H1 (cell line): ENCODE measurements around the gene LEMD1. TPM values are rescaled to one million over a fixed set of nuclear protein-coding genes. Genes with fewer than 3 reads are reported as not detected.
A peak's percentile ranks its signal among the peaks of the same experiment; 100 is the strongest.

ENCODE experiments used
- CTCF ChIA-PET: fragments of 300-600 bp; sonication (Branson Sonifier 250); formaldehyde crosslinking; loops from one replicate; lab custom pipeline; 2021; ENCODE audit not compliant: partially characterized antibody; lab: Charles Lee
- POLR2A ChIA-PET: fragments of 300-600 bp; sonication (Branson Sonifier 250); formaldehyde crosslinking; loops from one replicate; lab custom pipeline; 2021; ENCODE audit warnings: inconsistent platforms; ENCODE audit not compliant: partially characterized antibody; lab: Charles Lee
- DNase-seq, 2 experiments: peaks; one replicate each; pipeline versions ENCODE4 v3.0.0 to v3.0.0-alpha.2; 2010 to 2022; ENCODE audit warnings: low spot score in 2 of 2, low read depth in 1 of 2, mixed read lengths in 1 of 2
- FAIRE-seq: peaks from 2 replicates; lab custom pipeline; 2011; peaks lifted over from hg19 to GRCh38; lab: Jason Lieb, UNC
- H2AFZ ChIP-seq: 2 replicates; pipeline ENCODE4 v1.8.1; 2012; ENCODE audit warnings: low read length, inconsistent platforms
- H2AK5ac ChIP-seq: 2 replicates; pipeline ENCODE4 v1.6.1; 2013; ENCODE audit warnings: low read depth, low read length
- H2BK120ac ChIP-seq: replicated peaks from 2 replicates; pipeline ENCODE3; 2013; ENCODE audit warnings: low read depth, low read length, inconsistent platforms
- H2BK12ac ChIP-seq: 2 replicates; pipeline ENCODE4 v1.6.1; 2013; ENCODE audit warnings: low read depth, low read length
- H2BK15ac ChIP-seq: 2 replicates; pipeline ENCODE4 v1.6.1; 2013; ENCODE audit warnings: low read length
- H2BK20ac ChIP-seq: 2 replicates; pipeline ENCODE4 v1.6.1; 2013; ENCODE audit warnings: low read length
- H2BK5ac ChIP-seq: 2 replicates; pipeline ENCODE4 v1.6.1; 2013; ENCODE audit warnings: low read depth, low read length
- H3K14ac ChIP-seq: 2 replicates; pipeline ENCODE4 v1.6.1; 2013; ENCODE audit warnings: inconsistent platforms; ENCODE audit not compliant: insufficient read length
- H3K18ac ChIP-seq: 2 replicates; pipeline ENCODE4 v1.6.1; 2013; ENCODE audit warnings: low read length; ENCODE audit errors: extremely low read depth
- H3K23ac ChIP-seq: 2 replicates; pipeline ENCODE4 v1.6.1; 2013; ENCODE audit warnings: inconsistent platforms; ENCODE audit not compliant: insufficient read length
- H3K23me2 ChIP-seq: 2 replicates; pipeline ENCODE4 v1.6.1; 2013; ENCODE audit warnings: low read depth, low read length
- H3K27ac ChIP-seq: 2 replicates; pipeline ENCODE4 v1.6.1; 2011; ENCODE audit warnings: low read depth, low read length, inconsistent platforms
- H3K27me3 ChIP-seq, 4 experiments: replicated peaks in 1 of 4; 1 replicate in 1 of 4; 2 replicates in 3 of 4; pipeline versions ENCODE4 v1.6.1 to v1.8.1; 2011 to 2013; ENCODE audit warnings: low read length in 3 of 4, mild to moderate bottlenecking in 3 of 4, inconsistent platforms in 2 of 4, mixed read lengths in 2 of 4, moderate library complexity in 1 of 4; ENCODE audit not compliant: control insufficient read depth in 3 of 4, insufficient read depth in 3 of 4; ENCODE audit errors: extremely low read depth in 1 of 4
- H3K36me3 ChIP-seq, 4 experiments: 2 replicates each; pipeline versions ENCODE4 v1.6.1 to v1.8.1; 2011 to 2013; ENCODE audit warnings: mild to moderate bottlenecking in 4 of 4, low read length in 3 of 4, moderate library complexity in 2 of 4, control low read depth in 1 of 4, inconsistent platforms in 1 of 4; ENCODE audit not compliant: insufficient read depth in 4 of 4, control insufficient read depth in 2 of 4
- H3K4ac ChIP-seq: replicated peaks from 2 replicates; pipeline ENCODE3; 2013; ENCODE audit warnings: low read length, low read depth, mixed read lengths, inconsistent platforms; ENCODE audit not compliant: insufficient read length
- H3K4me1 ChIP-seq, 4 experiments: replicated peaks in 1 of 4; 1 replicate in 1 of 4; 2 replicates in 3 of 4; pipeline versions ENCODE4 v1.6.1 to v1.8.1; 2011 to 2013; ENCODE audit warnings: low read length in 3 of 4, inconsistent platforms in 2 of 4, mixed read lengths in 1 of 4; ENCODE audit not compliant: insufficient read depth in 4 of 4, control insufficient read depth in 3 of 4
- H3K4me2 ChIP-seq, 2 experiments: 2 replicates each; pipeline versions ENCODE4 v1.6.1 to v1.8.1; 2011 to 2013; ENCODE audit warnings: low read depth in 2 of 2, low read length in 2 of 2, control low read depth in 1 of 2, inconsistent platforms in 1 of 2, mild to moderate bottlenecking in 1 of 2; ENCODE audit not compliant: insufficient read depth in 1 of 2
- H3K4me3 ChIP-seq, 4 experiments: fragments of 200-600, 300-600 bp in 1 of 4; sonication (generic), shearing (Covaris generic), sonication (Bioruptor Twin) in 1 of 4; 2 replicates each; pipeline versions ENCODE4 v1.5.1 to v1.8.1; 2011 to 2016; ENCODE audit warnings: low read length in 4 of 4, low read depth in 3 of 4, control low read depth in 2 of 4, inconsistent platforms in 2 of 4, mild to moderate bottlenecking in 2 of 4, mixed read lengths in 1 of 4, moderate library complexity in 1 of 4; ENCODE audit not compliant: insufficient read depth in 2 of 4; ENCODE audit errors: extremely low read depth in 1 of 4
- H3K56ac ChIP-seq: replicated peaks from 2 replicates; pipeline ENCODE3; 2013; ENCODE audit warnings: low read depth, mild to moderate bottlenecking, mixed read lengths, low read length, inconsistent platforms; ENCODE audit not compliant: insufficient read length
- H3K79me1 ChIP-seq: 2 replicates; pipeline ENCODE4 v1.6.1; 2013; ENCODE audit warnings: low read depth, low read length, control low read depth
- H3K79me2 ChIP-seq, 2 experiments: 2 replicates each; pipeline versions ENCODE4 v1.6.1 to v1.8.1; 2012 to 2013; ENCODE audit warnings: low read length in 2 of 2, mild to moderate bottlenecking in 2 of 2, inconsistent platforms in 1 of 2; ENCODE audit not compliant: insufficient read depth in 2 of 2, control insufficient read depth in 1 of 2
- H3K9ac ChIP-seq, 4 experiments: replicated peaks in 1 of 4; 1 replicate in 1 of 4; 2 replicates in 3 of 4; pipeline versions ENCODE4 v1.6.1 to v1.8.1; 2011 to 2013; ENCODE audit warnings: low read depth in 3 of 4, low read length in 3 of 4, control low read depth in 2 of 4, mild to moderate bottlenecking in 2 of 4, moderate library complexity in 2 of 4, inconsistent platforms in 1 of 4; ENCODE audit errors: extremely low read depth in 1 of 4
- H3K9me3 ChIP-seq, 2 experiments: 2 replicates each; pipeline versions ENCODE4 v1.6.1 to v1.8.1; 2012 to 2013; ENCODE audit warnings: mild to moderate bottlenecking in 2 of 2, moderate library complexity in 2 of 2, control low read depth in 1 of 2, inconsistent platforms in 1 of 2, low read depth in 1 of 2, low read length in 1 of 2, mixed read lengths in 1 of 2; ENCODE audit not compliant: insufficient read depth in 2 of 2
- H4K20me1 ChIP-seq, 2 experiments: replicated peaks in 1 of 2; 2 replicates each; pipeline versions ENCODE3 to v1.8.1; 2011 to 2013; ENCODE audit warnings: inconsistent platforms in 2 of 2, low read length in 2 of 2, mild to moderate bottlenecking in 1 of 2; ENCODE audit not compliant: insufficient read depth in 2 of 2, control insufficient read depth in 1 of 2
- H4K5ac ChIP-seq: 2 replicates; pipeline ENCODE4 v1.6.1; 2013; ENCODE audit warnings: low read length, low read depth, mixed read lengths, inconsistent platforms; ENCODE audit not compliant: insufficient read length
- H4K8ac ChIP-seq: 2 replicates; pipeline ENCODE4 v1.8.0; 2013; ENCODE audit warnings: mild to moderate bottlenecking, moderate library complexity, low read length, inconsistent platforms; ENCODE audit not compliant: insufficient read depth; ENCODE audit errors: extremely low read depth
- H4K91ac ChIP-seq: replicated peaks from 2 replicates; pipeline ENCODE3; 2013; ENCODE audit warnings: low read length, mixed read lengths, inconsistent platforms; ENCODE audit not compliant: insufficient read length
- WGBS, 2 experiments: shearing (Covaris generic) in 1 of 2; methylation state at CpG; one replicate each; pipeline versions ENCODE4 v1.1.6 to v1.1.7; 2013 to 2015; ENCODE audit warnings: low lambda C conversion rate in 2 of 2, mixed read lengths in 2 of 2, inconsistent platforms in 1 of 2, low coverage in 1 of 2, missing lambda C conversion rate in 1 of 2; ENCODE audit not compliant: insufficient replicate concordance in 2 of 2, insufficient coverage in 1 of 2, insufficient read length in 1 of 2; ENCODE audit errors: extremely low coverage in 1 of 2, missing lambda C conversion rate in 1 of 2; 5-methylcytosine and 5-hydroxymethylcytosine counted together
- polyA plus RNA-seq, 7 experiments: library from polyadenylated mRNA; depleted of rRNA in 3 of 7; stranded (reverse) in 5 of 7; unstranded in 2 of 7; fragments of >200 nt in 5 of 7; fragments of 200-250 nt in 2 of 7; gene quantifications; 1 replicate in 5 of 7; 2 replicates in 1 of 7; 4 replicates in 1 of 7; pipeline versions ENCODE4 v1.2.1 to v1.2.3, GENCODE V29; 2011 to 2013; ENCODE audit warnings: missing spikeins in 2 of 7, mixed read lengths in 2 of 7
- total RNA-seq: library from RNA; stranded (reverse); fragmentation: NEBNext Ultra II Directional; extraction: Animal tissue kit (Norgen Biotek cat#: 25700); gene quantifications from 2 replicates; pipeline ENCODE4 v1.2.1, GENCODE V29; 2021

LEMD1 gene
- total and polyA plus RNA-seq, 2 of the 8 experiments (the other 6 are each of a cell fraction or from before 2014, with no cell fraction given), result 10.0 to 10.5 TPM

DNA sequence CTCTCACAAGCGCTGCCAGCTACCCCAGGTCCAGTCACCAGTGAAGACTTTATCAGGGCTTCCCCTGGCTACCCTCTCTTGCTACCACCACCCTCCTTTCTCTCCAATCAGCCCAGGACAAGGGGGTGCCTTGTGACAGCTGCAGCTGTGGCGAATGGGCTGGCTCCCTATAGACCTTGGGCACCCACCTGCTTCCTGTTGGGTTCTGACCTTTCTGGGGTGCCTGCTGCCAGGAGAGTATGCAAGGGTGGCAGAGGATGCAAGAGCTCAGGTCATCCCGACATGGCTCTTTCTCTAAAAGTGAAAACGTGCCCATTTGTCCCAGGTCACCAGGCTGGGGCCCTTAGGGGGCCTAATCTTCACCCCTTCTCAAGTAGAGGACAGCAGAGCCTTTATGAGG is 71.7 kb downstream of the LEMD1 start:
- CTCF ChIA-PET, result interaction anchor here (0.6 to 67.1 kb wide), 22 partner anchors 14 to 308 kb away, joined by 3 to 2424 read pairs (median 4); partner anchors contain the start of gene BLACAT1
- H2BK15ac ChIP-seq, result peak overlapping the region; percentile 51; the same call in 1 of the 2 replicates

More for the DNA sequence above, 71.7 kb downstream of the LEMD1 start:
- Histone ChIP-seq H3K56ac (no peak overlapping the region), H4K5ac (no peak overlapping the region), H4K8ac (no peak overlapping the region), H3K4me2 (peak overlapping the region; percentile 47 to 66; a peak in 3 of 4 replicates), H3K9ac (no peak overlapping the region), H2BK5ac (peak overlapping the region; percentile 98), H2BK12ac (peak overlapping the region; percentile 65; the same call in 1 of the 2 replicates), H2BK20ac (peak overlapping the region; percentile 64; the same call in 1 of the 2 replicates), H3K9me3 (no peaks in the 10 kb centered on the region), H3K27ac (no peak overlapping the region), H3K4me3 (no peak overlapping the region; a peak in 1 of 8 replicates), H3K36me3 (no peaks in the 10 kb centered on the region), H3K23me2 (no peaks in the 10 kb centered on the region), H2BK120ac (peak overlapping the region; percentile 18), H2AK5ac (no peak overlapping the region), H3K18ac (peak overlapping the region; percentile 63; the same call in 1 of the 2 replicates), H3K4me1 (peaks cover 21 to 40% (median 27%) of the 10 kb centered on the region in 4 experiments), H4K91ac (peak overlapping the region; percentile 91), H3K79me1 (no peaks in the 10 kb centered on the region), H3K4ac (peak overlapping the region; percentile 59), H3K79me2 (no peaks in the 10 kb centered on the region), H4K20me1 (no peaks in the 10 kb centered on the region), H3K27me3 (no peaks in the 10 kb centered on the region; a peak in 1 of 7 replicates), H2AFZ (no peak overlapping the region), H3K23ac (no peak overlapping the region), H3K14ac (no peak overlapping the region)
- POLR2A ChIA-PET, result interaction anchor here (0.7 to 1.8 kb wide), 6 partner anchors 18 to 174 kb away, joined by 3 to 6 read pairs (median 3); partner anchors contain the start of gene NUAK2
- DNase-seq (no peak), FAIRE-seq (no peak)
- WGBS, 2 experiments, result 73% methylated on average over 4 of the region's 4 CpGs; no CpG with 5 or more reads in 1 of the 2 experiments
